ENCODE data around the gene MAPK7. TPM values are rescaled to one million over a fixed set of nuclear protein-coding genes. Genes with fewer than 3 reads are reported as not detected.

The MAPK7 gene
- polyA plus RNA-seq, 2 of the 4 experiments (the other 2 are of a cell fraction): 7.2 to 25.8 TPM

DNA sequence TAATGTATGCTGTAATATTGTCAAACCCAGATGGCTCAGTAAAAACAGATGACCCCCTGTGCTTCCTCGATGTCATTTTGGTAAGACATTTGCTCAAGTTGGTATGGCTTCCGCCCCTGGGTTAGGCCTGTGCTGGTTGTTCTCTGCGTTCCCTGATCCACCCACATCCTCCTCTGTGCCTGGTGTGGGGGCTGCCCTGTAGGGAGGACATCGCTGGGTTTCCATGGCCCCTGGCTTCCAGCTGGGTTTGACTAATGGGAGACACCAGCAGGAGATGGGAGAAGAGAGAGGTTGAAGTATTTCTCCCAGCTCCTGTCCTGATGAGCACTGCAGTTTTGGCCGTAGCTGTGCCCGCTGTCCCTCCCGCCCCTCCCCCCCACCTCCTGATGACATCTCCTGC lies 13.1 kb downstream of the MAPK7 start:
- H3K4me3 ChIP-seq: no peak overlapping the region
- H3K4me1 ChIP-seq: peaks cover 21% of the 10 kb centered on the region
- H3K4me2 ChIP-seq: no peak overlapping the region
- no peak overlapping the region for H3K27ac ChIP-seq
- TF ChIP-seq NFE2L2 (conservative IDR thresholded peaks at IDR 0.05; ENCODE audit: low read length) (no peak), SREBF2 (IDR thresholded peaks at IDR 0.05) (no peak), FOXS1 (CRISPR knock-in tag; IDR thresholded peaks at IDR 0.05) (no peak), CBX2 (IDR thresholded peaks at IDR 0.05; ENCODE audit: borderline replicate concordance, low read depth) (no peak)
- TF ChIP-seq, protein P1, sequence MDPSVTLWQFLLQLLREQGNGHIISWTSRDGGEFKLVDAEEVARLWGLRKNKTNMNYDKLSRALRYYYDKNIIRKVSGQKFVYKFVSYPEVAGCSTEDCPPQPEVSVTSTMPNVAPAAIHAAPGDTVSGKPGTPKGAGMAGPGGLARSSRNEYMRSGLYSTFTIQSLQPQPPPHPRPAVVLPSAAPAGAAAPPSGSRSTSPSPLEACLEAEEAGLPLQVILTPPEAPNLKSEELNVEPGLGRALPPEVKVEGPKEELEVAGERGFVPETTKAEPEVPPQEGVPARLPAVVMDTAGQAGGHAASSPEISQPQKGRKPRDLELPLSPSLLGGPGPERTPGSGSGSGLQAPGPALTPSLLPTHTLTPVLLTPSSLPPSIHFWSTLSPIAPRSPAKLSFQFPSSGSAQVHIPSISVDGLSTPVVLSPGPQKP (IDR thresholded peaks at IDR 0.05; ENCODE audit: low read depth, low read length): no peak
- ATAC-seq (no peak), FAIRE-seq (no peak), DNase-seq (ENCODE audit: low read depth in 1 of 2, low spot score in 1 of 2) (no peak)
- WGBS (ENCODE audit: missing lambda C conversion rate): 79% methylated on average over 7 of the region's 7 CpGs
- CTCF ChIA-PET: interaction anchor here (4.3 to 5.7 kb wide), 2 partner anchors 28 to 56 kb away, joined by 18 to 36 read pairs; partner anchors contain the start of gene B9D1
- no peaks in the 10 kb centered on the region for H3K9me3 ChIP-seq
- POLR2A ChIA-PET: no interaction called here

DNA sequence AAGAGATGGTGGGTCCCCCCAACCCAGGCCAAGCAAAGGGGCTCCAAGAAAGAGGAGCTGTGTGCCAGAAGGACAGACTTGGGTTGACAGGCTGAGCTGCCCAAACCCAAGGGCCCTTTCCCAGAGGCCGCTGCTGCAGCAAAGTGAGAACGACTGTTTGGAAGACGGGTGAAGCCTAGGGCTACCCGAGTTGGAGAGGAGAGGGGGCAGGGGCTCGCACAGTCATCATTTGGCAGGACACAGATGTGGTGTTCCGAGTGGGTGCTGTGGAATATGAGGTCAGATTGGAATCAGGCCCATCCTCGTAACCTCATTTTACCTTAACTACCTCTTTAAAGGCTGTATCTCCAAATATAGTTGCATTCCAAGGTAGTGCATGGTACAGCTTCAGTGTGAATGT lies 14.0 kb downstream of the MAPK7 start:
- Histone ChIP-seq H3K4me1 (peaks cover 12% of the 10 kb centered on the region), H3K4me2 (no peak overlapping the region), H3K4me3 (no peak overlapping the region), H3K9me3 (no peaks in the 10 kb centered on the region), H3K27ac (no peak overlapping the region)
- TF ChIP-seq ESRRA (IDR thresholded peaks at IDR 0.05; ENCODE audit: borderline replicate concordance, low read length) (no peak), MYC (IDR thresholded peaks at IDR 0.05; ENCODE audit: borderline replicate concordance, low read length) (no peak), POLR2AphosphoS2 (conservative IDR thresholded peaks at IDR 0.05; ENCODE audit: low read length) (no peak), ZFP36 (IDR thresholded peaks at IDR 0.05; ENCODE audit: borderline replicate concordance, partially characterized antibody) (no peak), CHD2 (IDR thresholded peaks at IDR 0.05; ENCODE audit: low read length, partially characterized antibody) (no peak), MAFK (IDR thresholded peaks at IDR 0.05; ENCODE audit: partially characterized antibody) (no peak), HOXB13 (CRISPR knock-in tag; IDR thresholded peaks at IDR 0.05; ENCODE audit: low read depth) (no peak), NR3C1 (IDR thresholded peaks at IDR 0.05) (no peak), ZC3H11A (IDR thresholded peaks at IDR 0.05) (no peak), FOSL2 (IDR thresholded peaks at IDR 0.05) (no peak), FOSL2 (CRISPR knock-in tag; IDR thresholded peaks at IDR 0.05) (no peak)
- TF ChIP-seq, protein P2, sequence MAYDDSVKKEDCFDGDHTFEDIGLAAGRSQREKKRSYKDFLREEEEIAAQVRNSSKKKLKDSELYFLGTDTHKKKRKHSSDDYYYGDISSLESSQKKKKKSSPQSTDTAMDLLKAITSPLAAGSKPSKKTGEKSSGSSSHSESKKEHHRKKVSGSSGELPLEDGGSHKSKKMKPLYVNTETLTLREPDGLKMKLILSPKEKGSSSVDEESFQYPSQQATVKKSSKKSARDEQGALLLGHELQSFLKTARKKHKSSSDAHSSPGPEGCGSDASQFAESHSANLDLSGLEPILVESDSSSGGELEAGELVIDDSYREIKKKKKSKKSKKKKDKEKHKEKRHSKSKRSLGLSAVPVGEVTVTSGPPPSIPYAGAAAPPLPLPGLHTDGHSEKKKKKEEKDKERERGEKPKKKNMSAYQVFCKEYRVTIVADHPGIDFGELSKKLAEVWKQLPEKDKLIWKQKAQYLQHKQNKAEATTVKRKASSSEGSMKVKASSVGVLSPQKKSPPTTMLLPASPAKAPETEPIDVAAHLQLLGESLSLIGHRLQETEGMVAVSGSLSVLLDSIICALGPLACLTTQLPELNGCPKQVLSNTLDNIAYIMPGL (CRISPR knock-in tag; IDR thresholded peaks at IDR 0.05; ENCODE audit: borderline replicate concordance): no peak
- TF ChIP-seq, protein P3, sequence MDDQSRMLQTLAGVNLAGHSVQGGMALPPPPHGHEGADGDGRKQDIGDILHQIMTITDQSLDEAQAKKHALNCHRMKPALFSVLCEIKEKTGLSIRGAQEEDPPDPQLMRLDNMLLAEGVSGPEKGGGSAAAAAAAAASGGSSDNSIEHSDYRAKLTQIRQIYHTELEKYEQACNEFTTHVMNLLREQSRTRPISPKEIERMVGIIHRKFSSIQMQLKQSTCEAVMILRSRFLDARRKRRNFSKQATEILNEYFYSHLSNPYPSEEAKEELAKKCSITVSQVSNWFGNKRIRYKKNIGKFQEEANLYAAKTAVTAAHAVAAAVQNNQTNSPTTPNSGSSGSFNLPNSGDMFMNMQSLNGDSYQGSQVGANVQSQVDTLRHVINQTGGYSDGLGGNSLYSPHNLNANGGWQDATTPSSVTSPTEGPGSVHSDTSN (IDR thresholded peaks at IDR 0.05): no peak
- TF ChIP-seq, protein P4, sequence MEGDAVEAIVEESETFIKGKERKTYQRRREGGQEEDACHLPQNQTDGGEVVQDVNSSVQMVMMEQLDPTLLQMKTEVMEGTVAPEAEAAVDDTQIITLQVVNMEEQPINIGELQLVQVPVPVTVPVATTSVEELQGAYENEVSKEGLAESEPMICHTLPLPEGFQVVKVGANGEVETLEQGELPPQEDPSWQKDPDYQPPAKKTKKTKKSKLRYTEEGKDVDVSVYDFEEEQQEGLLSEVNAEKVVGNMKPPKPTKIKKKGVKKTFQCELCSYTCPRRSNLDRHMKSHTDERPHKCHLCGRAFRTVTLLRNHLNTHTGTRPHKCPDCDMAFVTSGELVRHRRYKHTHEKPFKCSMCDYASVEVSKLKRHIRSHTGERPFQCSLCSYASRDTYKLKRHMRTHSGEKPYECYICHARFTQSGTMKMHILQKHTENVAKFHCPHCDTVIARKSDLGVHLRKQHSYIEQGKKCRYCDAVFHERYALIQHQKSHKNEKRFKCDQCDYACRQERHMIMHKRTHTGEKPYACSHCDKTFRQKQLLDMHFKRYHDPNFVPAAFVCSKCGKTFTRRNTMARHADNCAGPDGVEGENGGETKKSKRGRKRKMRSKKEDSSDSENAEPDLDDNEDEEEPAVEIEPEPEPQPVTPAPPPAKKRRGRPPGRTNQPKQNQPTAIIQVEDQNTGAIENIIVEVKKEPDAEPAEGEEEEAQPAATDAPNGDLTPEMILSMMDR (IDR thresholded peaks at IDR 0.05): no peak
- TF ChIP-seq, protein P5, sequence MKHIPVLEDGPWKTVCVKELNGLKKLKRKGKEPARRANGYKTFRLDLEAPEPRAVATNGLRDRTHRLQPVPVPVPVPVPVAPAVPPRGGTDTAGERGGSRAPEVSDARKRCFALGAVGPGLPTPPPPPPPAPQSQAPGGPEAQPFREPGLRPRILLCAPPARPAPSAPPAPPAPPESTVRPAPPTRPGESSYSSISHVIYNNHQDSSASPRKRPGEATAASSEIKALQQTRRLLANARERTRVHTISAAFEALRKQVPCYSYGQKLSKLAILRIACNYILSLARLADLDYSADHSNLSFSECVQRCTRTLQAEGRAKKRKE (CRISPR knock-in tag; IDR thresholded peaks at IDR 0.05; ENCODE audit: low read depth): no peak
- TF ChIP-seq, protein P6, sequence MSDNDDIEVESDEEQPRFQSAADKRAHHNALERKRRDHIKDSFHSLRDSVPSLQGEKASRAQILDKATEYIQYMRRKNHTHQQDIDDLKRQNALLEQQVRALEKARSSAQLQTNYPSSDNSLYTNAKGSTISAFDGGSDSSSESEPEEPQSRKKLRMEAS (IDR thresholded peaks at IDR 0.05): no peak
- FAIRE-seq: no peak
- POLR2A ChIA-PET: no interaction called here
- CTCF ChIA-PET: interaction anchor here (1.4 to 5.7 kb wide), 3 partner anchors 29 to 374 kb away, joined by 4 to 36 read pairs (median 18); partner anchors contain the start of gene B9D1
- no peak for ATAC-seq
- DNase-seq (ENCODE audit: low read depth in 1 of 2, low spot score in 1 of 2): no peak
- 80% methylated on average over 7 of the region's 7 CpGs for WGBS (ENCODE audit: missing lambda C conversion rate)
